GM19025 (cell line): ENCODE results near the gene GRP.

Experiments
- ATAC-seq: cut with Tn5 transposase; IDR thresholded peaks from one replicate; pipeline ENCODE4 v1.9.1; 2021; ENCODE audit warnings: mild to moderate bottlenecking, low read depth, moderate library complexity; ENCODE audit not compliant: unreplicated experiment

The GRP gene

GRCh38 chr18:59219672-59220163 lies at the start of gene GRP:
TSS of gene GRP (plus strand) at chr18:59220158. CDS start at chr18:59220266, 108 bp downstream.
- no peak for ATAC-seq

GRCh38 chr18:59172664-59173249 lies 47.2 kb upstream of the GRP start:
- no peak for ATAC-seq

GRCh38 chr18:59177485-59177884 lies 42.5 kb upstream of the GRP start:
- no peak for ATAC-seq

GRCh38 chr18:59180150-59180845 lies 39.7 kb upstream of the GRP start:
- ATAC-seq: no peak

- ATAC-seq: no peak
Observed at GRCh38 chr18:59182673-59183072, 37.3 kb upstream of the GRP start.

- no peak for ATAC-seq
Observed at GRCh38 chr18:59189008-59189407, 30.9 kb upstream of the GRP start.

GRCh38 chr18:59189746-59190145 lies 30.2 kb upstream of the GRP start:
- ATAC-seq: no peak

- ATAC-seq: no peak
Observed at GRCh38 chr18:59196161-59196725, 23.7 kb upstream of the GRP start.

GRCh38 chr18:59197636-59198035 lies 22.3 kb upstream of the GRP start:
- no peak for ATAC-seq

GRCh38 chr18:59198215-59198614 lies 21.7 kb upstream of the GRP start:
- no peak for ATAC-seq

GRCh38 chr18:59200787-59201186 lies 19.2 kb upstream of the GRP start:
- ATAC-seq: no peak

GRCh38 chr18:59202258-59202820 lies 17.6 kb upstream of the GRP start:
- ATAC-seq: no peak

GRCh38 chr18:59207506-59207905 lies 12.5 kb upstream of the GRP start:
- ATAC-seq: no peak

GRCh38 chr18:59208602-59209125 lies 11.3 kb upstream of the GRP start:
- no peak for ATAC-seq

- ATAC-seq: no peak
Observed at GRCh38 chr18:59210299-59210698, 9.7 kb upstream of the GRP start.

- no peak for ATAC-seq
Observed at GRCh38 chr18:59211629-59212028, 8.3 kb upstream of the GRP start.

GRCh38 chr18:59218018-59218417 lies 1.9 kb upstream of the GRP start:
- no peak for ATAC-seq

- no peak for ATAC-seq
Observed at GRCh38 chr18:59220164-59220783, 316 bp downstream of the GRP start.

- ATAC-seq: no peak
Observed at GRCh38 chr18:59220784-59221765, 1.1 kb downstream of the GRP start.

GRCh38 chr18:59222341-59222740 lies 2.4 kb downstream of the GRP start:
- ATAC-seq: no peak
